Nephron (organoid): Measurements from ENCODE around the gene CMC2.
A peak's percentile ranks its signal among the peaks of the same experiment; 100 is the strongest.

Source experiments
- H3K27ac Mint-ChIP-seq, 3 experiments: 2 replicates each; pipeline ENCODE4 v1.8.0; 2020; ENCODE audit warnings: mixed read lengths in 3 of 3, mild to moderate bottlenecking in 2 of 3, moderate library complexity in 1 of 3
- H3K27me3 Mint-ChIP-seq: 2 replicates; pipeline ENCODE4 v1.8.0; 2021; ENCODE audit warnings: low read depth, mild to moderate bottlenecking, moderate library complexity, mixed read lengths
- H3K36me3 Mint-ChIP-seq: 2 replicates; pipeline ENCODE4 v1.8.0; 2020; ENCODE audit warnings: low read depth, mixed read lengths
- H3K4me1 Mint-ChIP-seq: 2 replicates; pipeline ENCODE4 v1.8.0; 2020; ENCODE audit warnings: mixed read lengths
- H3K4me3 Mint-ChIP-seq, 3 experiments: 2 replicates each; pipeline ENCODE4 v1.8.0; 2020; ENCODE audit warnings: mild to moderate bottlenecking in 3 of 3, mixed read lengths in 3 of 3, moderate library complexity in 2 of 3
- H3K9me3 Mint-ChIP-seq: 2 replicates; pipeline ENCODE4 v1.8.0; 2020; ENCODE audit warnings: mixed read lengths
- CTCF ChIP-seq, 3 experiments: fragments of 200-600 bp; sonication (generic); IDR thresholded peaks; one replicate each; pipeline ENCODE4 v1.5.0; 2021; ENCODE audit warnings: antibody characterized with exemption in 3 of 3; ENCODE audit not compliant: unreplicated experiment in 3 of 3

Gene CMC2

GRCh38 chr16:80932708-80933095 lies 74.0 kb downstream of the CMC2 start:
- H3K36me3 Mint-ChIP-seq = no peaks in the 10 kb centered on the region
- no peak for TF ChIP-seq CTCF (IDR thresholded peaks at IDR 0.05; ENCODE audit: unreplicated experiment in 3 of 3)
- H3K27me3 Mint-ChIP-seq = peaks cover 40% of the 10 kb centered on the region
- H3K27ac Mint-ChIP-seq = peak overlapping the region; percentile 32 to 80 (median 58)
- H3K4me1 Mint-ChIP-seq = peaks cover 30% of the 10 kb centered on the region
- no peaks in the 10 kb centered on the region for H3K9me3 Mint-ChIP-seq
- H3K4me3 Mint-ChIP-seq = peak overlapping the region; percentile 76 to 87 (median 86)

- peaks cover 29% of the 10 kb centered on the region for H3K4me1 Mint-ChIP-seq
- peaks cover 40% of the 10 kb centered on the region for H3K27me3 Mint-ChIP-seq
- peak overlapping the region; percentile 83 to 95 (median 87) for H3K27ac Mint-ChIP-seq
- H3K36me3 Mint-ChIP-seq = no peaks in the 10 kb centered on the region
- no peak for TF ChIP-seq CTCF (IDR thresholded peaks at IDR 0.05; ENCODE audit: unreplicated experiment in 3 of 3)
- H3K9me3 Mint-ChIP-seq = no peaks in the 10 kb centered on the region
- H3K4me3 Mint-ChIP-seq = peak overlapping the region; percentile 85 to 87 (median 86)
Observed at GRCh38 chr16:80931801-80932707, 74.6 kb downstream of the CMC2 start.

GRCh38 chr16:80924372-80924978 lies 82.2 kb downstream of the CMC2 start:
- no peaks in the 10 kb centered on the region for H3K4me1 Mint-ChIP-seq
- TF ChIP-seq CTCF (IDR thresholded peaks at IDR 0.05; ENCODE audit: unreplicated experiment in 3 of 3) = peak in 1 of 3 experiments; percentile 55
- peaks cover 7% of the 10 kb centered on the region for H3K27me3 Mint-ChIP-seq
- no peak overlapping the region for H3K27ac Mint-ChIP-seq
- H3K36me3 Mint-ChIP-seq = no peaks in the 10 kb centered on the region
- no peaks in the 10 kb centered on the region for H3K9me3 Mint-ChIP-seq
- H3K4me3 Mint-ChIP-seq = no peak overlapping the region

GRCh38 chr16:80923356-80923755 lies 83.3 kb downstream of the CMC2 start:
- Mint-ChIP-seq H3K4me3 (no peak overlapping the region), H3K4me1 (no peaks in the 10 kb centered on the region), H3K36me3 (no peaks in the 10 kb centered on the region), H3K27me3 (peaks cover 3% of the 10 kb centered on the region), H3K9me3 (no peaks in the 10 kb centered on the region), H3K27ac (no peak overlapping the region)
- TF ChIP-seq CTCF (IDR thresholded peaks at IDR 0.05; ENCODE audit: unreplicated experiment in 3 of 3) = no peak
